Endometrium (tissue), 2 donors: ENCODE measurements around the gene MOBP.
"Not testable (repeated sequence)": the region's sequence is repeated elsewhere in the genome, so short reads cannot be mapped to it uniquely, and the experiment has no call there.

Source experiments
- FAIRE-seq: peaks from 2 replicates; lab custom pipeline; 2012; peaks lifted over from hg19 to GRCh38; lab: Jason Lieb, UNC
- donor health status: control.
- donor health status: control.

Gene MOBP

DNA sequence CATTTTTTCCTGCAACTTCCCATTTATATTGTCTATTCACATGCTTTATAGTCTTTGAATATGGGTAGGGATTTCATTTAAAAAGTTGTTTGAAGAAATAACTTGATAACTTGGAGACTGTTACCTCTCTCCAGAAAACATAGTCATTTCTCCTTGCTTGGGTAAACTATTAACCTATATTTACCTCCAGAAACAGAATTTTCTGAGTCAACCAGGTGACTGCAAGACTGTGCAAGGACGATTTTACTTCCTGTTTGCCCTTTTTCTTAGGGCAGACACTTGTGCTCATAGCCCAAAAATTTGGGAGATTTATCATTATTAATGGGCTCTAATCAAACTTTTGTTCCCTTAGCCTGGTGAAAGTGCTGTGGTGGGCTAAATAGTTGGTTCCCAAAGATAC lies 14.3 kb upstream of the MOBP start:
- FAIRE-seq, result no peak

DNA sequence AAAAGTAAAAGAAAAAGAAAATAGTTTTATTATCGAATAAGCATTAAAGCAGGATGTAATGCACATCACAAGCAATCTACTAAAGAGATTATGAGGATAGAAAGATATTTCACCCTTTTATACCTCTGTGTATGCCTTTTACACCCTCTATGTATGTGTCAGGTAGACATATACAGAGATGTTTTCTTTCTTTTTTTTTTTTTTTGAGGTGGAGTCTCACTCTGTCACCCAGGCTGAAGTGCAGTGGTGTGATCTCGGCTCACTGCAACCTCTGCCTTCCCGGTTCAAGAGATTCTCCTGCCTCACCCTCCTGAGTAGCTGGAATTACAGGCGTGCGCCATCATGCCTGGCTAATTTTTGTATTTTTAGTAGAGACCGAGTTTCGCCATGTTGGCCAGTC lies 13.6 kb upstream of the MOBP start:
- not testable (repeated sequence) for FAIRE-seq

DNA sequence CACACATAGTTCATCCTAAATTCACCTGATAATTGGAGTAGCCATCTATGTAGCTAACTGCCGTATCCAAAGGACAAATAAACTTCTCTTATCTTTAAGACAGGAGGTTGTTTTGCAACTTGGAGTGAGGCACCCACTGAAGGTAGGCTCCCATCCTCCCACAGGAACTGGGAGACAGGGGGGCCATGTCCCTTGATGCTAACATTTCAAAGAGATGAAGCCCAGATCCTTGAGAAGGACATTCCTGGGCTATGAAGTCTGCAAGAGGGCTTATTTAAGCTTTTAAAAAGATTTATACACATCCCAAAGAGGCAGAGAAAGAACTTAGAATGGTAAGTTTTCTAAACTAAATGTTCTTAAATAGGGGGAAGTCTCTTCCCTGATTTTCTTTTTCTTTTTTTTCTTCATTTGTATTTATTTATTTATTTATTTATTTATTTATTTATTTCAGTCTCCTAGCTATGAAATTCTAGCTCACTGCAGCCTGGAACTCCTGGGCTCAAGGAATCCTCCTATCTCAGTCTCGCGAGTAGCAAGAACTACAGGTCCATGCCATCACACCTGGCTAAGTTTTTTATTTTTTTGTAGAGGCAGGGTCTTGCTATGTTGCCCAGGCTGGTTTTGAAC lies 12.8 kb upstream of the MOBP start:
- FAIRE-seq, result no peak

DNA sequence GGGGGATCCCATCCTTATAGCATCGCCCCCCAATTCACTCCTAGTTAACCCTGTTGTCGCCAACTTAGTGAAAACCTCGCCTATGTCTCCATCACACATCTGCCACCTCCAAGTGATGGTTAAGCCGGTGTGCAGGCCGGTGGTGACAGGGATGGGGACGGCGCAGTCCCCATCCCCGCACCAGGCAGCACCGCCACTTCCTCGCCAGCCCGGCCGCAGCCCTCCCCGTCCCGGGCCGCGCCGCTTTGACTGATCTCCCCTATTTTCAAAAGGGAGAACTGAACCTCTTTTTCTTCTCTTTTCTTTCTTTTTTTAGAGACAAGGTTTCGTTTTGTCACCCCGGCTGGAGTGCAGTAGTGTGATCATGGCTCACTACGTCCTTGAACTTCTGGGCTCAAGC lies 11.3 kb upstream of the MOBP start:
- no peak for FAIRE-seq

DNA sequence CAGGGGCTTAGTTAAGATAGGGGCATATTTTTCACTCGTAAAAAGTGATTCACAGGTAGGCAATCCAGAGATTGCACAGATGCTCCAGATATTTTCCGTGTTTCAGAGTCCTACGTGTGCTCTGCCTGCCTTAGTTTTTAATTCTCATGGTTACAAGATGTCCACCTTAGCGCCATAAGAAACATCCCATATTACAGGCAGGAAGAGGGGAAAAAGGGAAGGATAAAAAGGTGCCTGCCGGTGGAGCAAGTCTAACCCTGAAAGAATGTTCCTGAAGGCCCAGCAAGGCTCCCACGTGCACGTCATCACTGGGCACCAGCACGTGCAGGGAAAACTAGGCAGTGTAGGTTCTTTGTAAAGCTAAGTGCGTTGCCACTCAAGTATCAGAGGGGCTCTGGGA lies 10.1 kb upstream of the MOBP start:
- no peak for FAIRE-seq

DNA sequence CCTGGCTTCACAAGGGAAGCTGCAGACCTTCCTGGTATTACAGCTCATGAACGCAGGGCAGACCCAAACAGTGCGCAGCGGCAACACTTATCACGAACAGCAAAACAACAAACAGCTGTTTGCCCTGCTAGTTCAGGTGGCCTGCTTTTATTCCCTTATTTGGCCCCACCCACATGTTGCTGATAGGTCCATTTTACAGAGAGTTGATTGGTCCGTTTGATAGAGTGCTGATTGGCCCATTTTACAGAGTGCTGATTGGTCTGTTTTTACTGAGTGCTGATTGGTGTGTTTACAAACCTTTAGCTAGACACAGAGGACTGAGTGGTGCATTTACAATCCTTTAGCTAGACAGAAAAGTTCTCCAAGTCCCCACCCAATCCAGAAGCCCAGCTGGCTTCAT lies 8.9 kb upstream of the MOBP start:
- FAIRE-seq, result not testable (repeated sequence)

DNA sequence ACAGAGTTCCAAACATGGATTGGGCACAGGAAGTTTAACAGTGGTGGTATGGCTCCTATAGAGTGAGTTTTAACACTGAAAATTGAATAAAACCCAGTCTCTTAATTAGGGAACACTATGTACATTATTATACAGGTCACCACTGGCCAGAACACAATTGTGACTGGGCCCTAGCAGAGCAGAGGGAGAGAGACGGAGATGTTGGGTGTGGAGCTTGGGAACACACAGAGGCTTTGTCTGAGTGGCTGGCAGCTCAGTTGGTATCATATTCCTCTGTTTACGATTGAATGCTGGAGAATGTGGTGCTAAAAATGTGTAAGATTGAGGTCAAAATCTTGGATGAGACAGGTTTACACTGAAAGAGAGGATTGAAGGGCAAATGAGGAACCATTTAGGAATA lies 6.8 kb upstream of the MOBP start:
- no peak for FAIRE-seq

DNA sequence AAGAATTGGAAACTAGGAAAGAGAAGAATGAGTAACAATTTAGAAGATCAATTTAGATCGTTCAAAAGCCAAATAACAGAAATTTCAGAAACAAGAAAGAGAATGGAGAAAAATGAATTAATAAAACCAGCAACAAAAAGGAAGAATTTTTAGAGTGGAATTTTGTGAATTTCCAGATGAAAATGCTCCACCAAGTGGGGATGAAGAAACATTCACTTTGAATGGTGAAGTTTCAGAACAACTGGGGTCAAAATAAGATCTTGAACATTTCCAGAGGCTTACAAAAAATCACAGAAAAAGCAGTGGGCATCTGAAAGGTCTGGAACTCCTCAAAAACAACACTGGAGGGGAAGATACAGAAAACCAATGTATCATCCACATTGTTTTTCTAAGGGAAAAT lies 4.2 kb upstream of the MOBP start:
- FAIRE-seq, result no peak

DNA sequence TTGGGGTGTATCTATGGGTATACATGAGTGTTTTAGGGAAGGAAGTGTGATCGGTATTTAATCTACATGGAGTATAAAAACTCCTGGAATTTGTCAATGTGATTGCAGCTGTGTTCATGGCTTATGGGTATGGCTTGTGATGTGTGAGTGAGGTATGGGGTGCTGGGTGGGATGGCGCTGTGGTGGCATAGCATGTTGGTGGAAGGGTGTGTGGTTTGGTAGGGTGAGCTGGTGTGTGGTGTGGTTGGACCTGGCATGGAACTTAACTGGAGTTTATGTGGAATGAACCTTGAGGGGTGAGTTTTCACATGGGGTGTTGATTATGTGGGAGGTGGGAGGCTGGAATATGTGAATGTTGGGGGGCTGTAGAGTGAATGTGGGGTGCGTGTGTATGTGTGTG lies 492 bp upstream of the MOBP start:
- no peak for FAIRE-seq

DNA sequence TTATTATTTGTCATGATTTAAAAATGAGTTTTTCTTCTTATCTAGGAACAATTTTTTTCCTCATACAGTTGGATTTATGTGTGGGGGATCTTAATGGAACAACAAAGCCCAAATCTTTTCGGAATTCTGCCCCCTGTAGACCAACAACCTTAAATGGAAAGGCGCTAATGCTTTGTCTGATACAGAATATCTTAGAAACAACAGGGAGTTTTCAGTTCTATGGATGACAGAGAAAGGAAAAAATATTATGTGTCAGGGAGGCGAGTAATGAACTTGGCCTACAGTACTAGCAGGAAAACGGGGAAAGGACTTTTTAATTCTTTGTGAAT lies 592 bp downstream of the MOBP start:
- no peak for FAIRE-seq

DNA sequence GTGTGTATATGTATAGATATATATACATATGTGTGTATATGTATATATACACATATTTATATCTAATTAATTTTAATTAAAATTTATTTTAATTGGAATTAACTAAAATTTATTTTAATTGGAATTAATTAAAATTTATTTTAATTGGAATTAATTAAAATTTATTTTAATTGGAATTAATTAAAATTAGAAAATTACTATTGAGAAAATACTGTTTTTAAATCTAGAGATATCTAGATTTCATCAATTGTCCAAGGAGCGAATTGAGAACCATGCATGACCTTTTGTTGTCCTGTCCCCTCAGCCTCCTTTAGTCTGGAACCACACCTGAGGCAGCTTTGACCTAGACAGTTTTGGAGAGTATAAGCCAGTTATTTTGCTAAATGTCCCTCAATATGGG lies 1.8 kb downstream of the MOBP start:
- peak; percentile 98 for FAIRE-seq

DNA sequence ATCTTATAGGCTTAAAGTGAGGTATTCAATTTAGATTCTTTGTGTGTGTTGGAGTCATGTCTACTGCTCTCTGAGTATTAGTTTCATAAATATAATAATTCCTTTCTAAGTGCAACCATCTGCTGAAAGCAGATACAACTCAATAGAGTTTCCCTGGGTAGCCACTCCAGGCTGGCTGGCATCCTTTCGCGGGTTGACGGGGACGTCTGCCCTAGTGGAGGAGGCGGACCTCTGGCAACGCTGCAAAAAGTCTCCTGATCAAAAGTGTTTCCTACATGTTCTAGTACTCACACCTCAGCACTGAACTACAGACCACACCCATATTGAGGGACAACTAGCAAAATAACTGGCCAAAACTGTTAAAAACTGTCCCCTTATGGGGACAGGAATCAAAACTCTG lies 2.5 kb downstream of the MOBP start:
- no peak for FAIRE-seq

DNA sequence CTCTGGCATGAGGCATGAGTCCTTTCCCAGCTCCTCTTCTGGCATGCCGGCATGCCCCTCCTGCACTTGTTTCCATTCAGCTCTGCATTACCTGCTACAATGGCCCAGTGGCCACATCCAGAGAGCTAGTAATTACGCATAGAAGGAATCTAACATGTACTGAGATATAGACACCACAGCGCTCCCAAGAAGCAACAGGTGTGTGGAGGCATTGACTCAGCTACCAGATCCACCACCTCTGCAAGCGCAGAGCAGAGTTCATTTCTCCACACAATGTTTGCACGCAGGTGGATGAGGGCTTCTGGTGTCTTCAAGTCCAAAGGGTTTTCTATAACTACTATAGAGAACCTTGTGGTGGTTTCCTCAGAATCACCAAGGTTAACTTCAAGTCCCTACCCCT lies 4.2 kb downstream of the MOBP start:
- FAIRE-seq, result no peak

DNA sequence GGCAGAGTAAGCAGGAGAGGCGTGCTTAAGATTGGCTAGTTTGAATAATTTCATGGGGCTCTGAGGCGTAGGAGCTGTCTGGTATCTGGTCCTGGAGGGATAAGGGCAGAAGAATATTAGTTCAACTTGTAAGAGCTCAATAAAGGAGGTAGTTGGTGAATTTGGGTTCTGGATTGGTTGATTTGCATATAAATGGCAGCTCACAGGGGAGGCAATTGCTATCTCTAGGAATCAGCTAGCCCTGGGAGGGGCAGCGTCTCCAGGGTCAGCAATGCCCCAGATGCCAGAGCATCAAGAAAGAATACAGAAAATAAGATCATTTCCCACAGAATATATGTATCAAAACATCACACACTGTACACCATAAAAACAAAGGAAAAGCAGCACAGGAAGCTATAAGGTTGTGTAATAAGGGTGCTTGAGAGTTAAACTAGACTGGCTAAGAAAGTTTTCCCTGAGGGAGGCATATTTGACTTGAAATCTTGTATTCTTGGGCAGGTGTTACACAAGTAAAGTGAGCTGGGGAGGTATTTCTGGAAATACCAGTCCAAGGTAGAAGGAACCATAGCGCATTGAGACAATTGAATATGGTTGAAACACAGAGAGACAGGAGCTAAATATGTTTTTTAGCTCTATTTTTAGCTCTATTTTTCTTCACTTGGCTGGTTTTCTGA lies 6.1 kb downstream of the MOBP start:
- FAIRE-seq, result no peak

DNA sequence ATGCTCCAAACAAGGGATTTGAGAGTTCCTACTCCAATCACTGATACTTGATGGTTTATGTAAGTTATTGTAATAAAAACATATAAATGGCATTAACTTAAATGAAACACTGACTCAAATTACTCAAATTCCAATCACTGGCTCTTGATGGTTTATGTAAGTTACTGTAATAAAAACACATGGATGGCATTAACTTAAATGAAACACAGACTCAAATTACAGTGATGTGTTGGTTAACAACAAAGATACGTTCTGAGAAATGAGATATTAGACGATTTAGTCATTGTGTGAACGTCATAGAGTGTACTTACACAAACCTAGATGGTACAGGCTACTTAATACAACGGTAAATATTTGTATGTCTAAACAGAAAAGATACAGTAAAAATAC lies 6.6 kb downstream of the MOBP start:
- FAIRE-seq, result no peak

DNA sequence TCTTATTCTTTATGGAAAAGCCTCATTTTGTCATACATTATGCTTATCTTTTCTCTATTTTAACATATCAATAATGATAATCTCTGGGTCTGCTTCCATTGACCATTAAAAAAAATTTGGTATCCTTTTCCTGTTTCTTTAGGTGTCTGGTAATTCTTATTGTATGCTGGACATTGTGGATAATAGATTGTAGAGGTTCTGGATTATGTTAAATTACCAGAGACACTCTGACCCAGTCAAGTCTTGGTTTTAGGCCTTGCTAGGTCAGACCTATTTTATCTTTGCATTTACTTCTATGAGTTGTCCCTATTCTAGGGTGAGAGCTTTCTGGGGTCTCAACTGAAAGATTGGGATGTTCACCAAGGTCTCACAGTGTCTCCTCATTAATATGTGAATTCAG lies 9.3 kb downstream of the MOBP start:
- no peak for FAIRE-seq

DNA sequence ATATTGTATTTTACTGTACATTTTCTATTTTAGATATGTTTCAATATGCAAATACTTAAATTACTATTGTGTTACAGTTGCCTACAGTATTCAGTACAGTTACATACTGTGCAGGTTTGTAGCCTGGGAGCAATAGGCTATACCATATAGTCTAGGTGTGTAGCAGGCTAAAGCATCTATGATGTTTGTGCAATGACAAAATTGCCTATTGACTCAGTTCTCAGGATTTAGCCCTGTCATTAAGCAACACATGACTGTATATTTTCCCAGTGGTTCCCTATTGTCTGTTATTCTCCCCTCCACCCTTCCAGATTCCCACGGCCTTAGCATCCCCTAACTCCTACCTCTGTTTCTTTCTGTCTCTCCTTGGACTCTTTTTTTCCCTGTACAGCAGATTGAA lies 10.7 kb downstream of the MOBP start:
- FAIRE-seq, result no peak

DNA sequence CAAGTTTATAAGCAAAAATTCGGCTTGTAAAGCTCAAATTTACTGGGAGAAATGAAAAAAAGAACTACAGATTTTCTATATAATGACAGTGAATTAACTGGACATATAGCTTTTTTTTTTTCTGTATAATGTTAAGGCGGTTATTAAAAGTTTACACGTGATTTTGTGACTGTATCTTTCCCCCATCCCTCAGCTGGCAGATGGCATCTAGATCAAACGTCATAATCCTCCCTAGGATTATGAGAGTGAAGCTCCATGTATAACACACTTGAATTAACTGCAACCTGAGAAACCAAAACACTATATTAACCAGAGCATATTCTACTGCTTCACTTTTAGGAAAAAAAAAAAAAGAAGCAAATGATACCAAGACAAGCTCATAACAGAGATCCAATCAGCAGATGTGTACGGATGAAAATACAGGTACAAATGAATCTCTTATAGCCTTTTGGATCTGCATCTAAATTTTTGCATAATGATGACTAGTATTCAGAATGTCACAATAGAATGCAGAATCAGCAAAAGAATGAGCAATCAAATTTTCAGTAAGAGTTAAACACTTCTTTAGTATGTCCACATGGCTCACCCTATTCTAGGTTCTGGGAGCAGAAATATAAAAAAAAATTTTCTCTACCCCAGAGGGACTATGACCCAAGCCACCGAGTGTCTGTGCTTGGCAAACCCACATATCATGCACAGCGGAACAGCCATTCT lies 12.4 kb downstream of the MOBP start:
- FAIRE-seq, result no peak

DNA sequence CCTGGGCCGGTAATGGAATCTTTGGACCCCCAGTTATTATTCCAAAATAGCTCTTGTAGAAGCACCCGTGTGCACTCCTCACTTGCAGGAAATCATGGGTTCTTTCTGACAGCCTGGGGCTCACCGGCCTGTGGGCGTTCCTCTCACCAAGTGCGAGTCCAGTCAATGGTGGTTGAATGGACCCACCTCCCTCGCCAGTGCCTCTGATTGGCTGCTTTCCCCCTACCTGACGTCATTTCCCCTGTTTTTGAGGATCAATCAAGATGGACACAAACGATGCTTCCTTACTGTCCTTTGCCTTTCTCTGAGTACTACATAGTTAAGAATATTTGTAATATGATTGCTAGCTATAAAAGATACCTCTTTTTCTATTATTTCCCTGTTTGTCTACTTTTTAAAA lies 18.1 kb downstream of the MOBP start:
- FAIRE-seq, result no peak

DNA sequence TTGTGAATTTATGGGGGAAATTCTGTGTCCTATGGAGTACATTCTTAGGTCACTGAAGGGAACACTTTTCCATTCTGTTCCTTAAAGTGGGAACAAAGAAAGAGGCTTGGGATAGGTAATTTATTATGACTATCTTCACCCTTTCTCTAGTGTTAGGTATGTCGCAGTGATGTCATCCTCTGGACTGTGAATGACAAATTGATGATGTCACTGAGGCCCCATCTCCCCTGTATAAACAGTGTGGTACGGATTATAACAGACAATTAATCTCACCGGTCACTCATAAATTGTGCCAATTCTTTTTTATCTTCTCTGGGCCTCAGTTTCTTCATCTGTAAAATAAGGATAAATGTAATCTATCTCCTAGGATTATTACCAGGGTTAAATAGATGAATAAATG lies 23.5 kb downstream of the MOBP start:
- FAIRE-seq, result no peak

DNA sequence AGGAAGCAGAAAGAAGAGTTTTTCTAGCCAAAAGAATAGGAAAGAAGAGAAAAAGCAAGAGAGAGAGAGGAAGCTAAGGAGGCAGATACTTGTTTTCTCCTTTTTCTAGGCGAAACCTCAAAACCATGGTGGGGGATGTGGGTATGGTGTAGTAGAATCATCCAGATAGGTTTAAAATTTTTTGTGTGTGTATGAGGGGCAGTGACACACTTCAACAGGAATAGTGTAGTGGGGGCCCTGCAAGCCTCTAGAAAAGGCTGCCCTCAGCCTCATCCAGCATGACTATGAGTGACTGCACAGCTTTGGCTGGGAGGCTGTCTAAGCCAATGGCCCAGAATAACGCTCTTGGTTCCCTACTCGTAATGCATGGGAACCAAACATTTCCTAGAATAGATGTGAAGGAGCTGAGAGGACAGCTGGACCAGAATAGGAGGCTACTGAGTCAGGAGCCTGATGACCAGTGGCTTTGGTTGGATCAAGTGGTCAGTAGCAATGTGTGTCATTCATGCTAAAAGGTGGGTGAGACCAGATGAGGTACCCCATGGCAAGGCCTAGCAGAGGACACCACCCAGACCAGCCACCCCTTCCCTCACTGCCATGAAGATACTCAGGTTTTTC lies 24.4 kb downstream of the MOBP start:
- no peak for FAIRE-seq

DNA sequence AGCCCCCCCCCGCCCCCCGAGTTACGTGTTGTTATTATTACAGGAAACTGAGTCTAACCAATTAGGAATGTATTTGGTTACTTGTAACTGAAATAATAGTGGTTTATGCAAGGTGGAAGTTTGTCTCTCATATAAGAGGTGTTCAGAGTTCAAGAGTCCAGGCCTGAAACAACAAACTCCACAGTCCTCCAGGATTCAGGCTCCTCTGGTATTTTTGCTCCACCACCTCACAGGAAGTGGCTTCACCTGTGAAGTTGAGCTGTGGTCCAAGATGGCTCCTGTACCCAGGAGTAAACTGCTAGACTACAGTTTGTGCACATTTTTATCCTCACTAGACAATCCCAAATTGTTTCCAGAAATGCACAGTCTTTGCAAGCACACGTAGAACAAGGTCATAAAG lies 27.3 kb downstream of the MOBP start:
- no peak for FAIRE-seq

DNA sequence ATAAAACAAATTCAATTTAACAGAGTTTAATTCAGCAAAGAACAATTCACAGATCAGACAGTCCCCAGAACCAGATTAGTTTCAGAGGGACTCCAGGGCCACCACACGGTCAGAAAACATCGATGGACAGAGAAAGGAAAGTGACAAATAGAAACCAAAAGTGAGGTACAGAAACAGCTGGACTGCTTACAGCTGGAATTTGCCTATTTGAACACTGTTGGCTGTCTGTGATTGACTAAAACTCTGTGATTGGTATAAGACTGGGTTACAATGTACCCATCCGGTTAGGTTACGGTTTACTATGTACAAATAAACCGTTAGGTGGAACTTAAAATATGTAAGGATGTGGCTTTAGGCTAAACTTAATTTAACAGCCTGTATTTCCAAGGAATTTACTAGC lies 30.3 kb downstream of the MOBP start:
- FAIRE-seq, result no peak
